NB4 (cell line): ENCODE measurements around the gene BANP.
"Not testable (repeated sequence)": the region's sequence is repeated elsewhere in the genome, so short reads cannot be mapped to it uniquely, and the experiment has no call there.

Source experiments
- CTCF ChIP-seq: IDR thresholded peaks from one replicate; pipeline ENCODE4 v1.5.1; 2012; ENCODE audit warnings: low read depth, low read length
- POLR2A ChIP-seq: IDR thresholded peaks from 2 replicates; pipeline ENCODE4 v1.6.1; 2011; ENCODE audit warnings: mild to moderate bottlenecking; ENCODE audit not compliant: insufficient read length; ENCODE audit errors: extremely low read depth

DNA sequence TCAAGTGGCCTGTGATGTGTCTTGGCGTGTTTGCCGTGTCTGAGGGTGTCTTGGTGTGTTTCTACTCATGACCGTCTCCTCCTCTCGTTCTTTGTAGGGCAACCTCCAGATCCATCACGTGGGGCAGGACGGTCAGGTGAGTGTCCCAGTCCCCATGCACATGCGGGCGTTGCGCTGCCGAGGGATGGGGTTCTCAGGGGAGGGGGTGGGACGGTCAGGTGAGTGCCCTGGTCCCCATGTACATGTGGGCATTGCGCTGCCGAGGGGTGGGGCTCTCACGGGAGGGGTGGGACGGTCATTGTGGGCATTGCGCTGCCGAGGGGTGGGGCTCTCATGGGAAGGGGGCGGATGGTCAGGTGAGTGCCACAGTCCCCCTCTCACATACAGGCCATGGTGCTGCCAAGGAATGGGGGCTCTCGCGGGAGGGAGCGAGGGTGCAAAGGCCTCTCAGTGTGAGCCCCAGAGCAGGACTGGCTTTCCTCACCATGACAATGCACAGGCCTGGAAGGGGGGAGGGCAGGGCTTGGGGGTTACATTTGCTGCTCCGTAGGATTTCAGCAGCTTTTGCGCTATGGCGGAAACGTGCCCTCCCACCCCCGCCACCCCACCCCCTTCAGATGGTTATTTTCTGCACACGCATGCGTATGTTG, 86.8 kb downstream of the BANP start:
- not testable (repeated sequence) for TF ChIP-seq CTCF, POLR2A
